22Rv1 (cell line): ENCODE measurements around the gene KIR2DL1.
"Not testable (repeated sequence)": the region's sequence is repeated elsewhere in the genome, so short reads cannot be mapped to it uniquely, and the experiment has no call there.

Experiments
- CTCF ChIP-seq: fragments of 450-650 bp; IDR thresholded peaks from 2 replicates; pipeline ENCODE4 v1.5.1; 2017; ENCODE audit warnings: mild to moderate bottlenecking
- ZFX ChIP-seq: fragments of 450-650 bp; IDR thresholded peaks from 2 replicates; pipeline ENCODE4 v1.6.1; 2017; ENCODE audit warnings: antibody characterized with exemption, borderline replicate concordance

- not testable (repeated sequence) for TF ChIP-seq CTCF, ZFX
Observed at GRCh38 chr19:54825326-54825725, 55.7 kb downstream of the KIR2DL1 start.
